Hematopoietic multipotent progenitor cell treated with erythropoietin and hydrocortisone succinate and interleukin-3 and kit ligand, for 15 days (in vitro differentiated cells): ENCODE data around the gene NECAB2.

Source experiments
- DNase-seq: peaks from one replicate; pipeline ENCODE4 v3.0.0-alpha.2; 2015; ENCODE audit warnings: low spot score

Gene NECAB2

GRCh38 chr16:84045001-84045817 lies 77.2 kb downstream of the NECAB2 start:
- DNase-seq = no peak

DNA sequence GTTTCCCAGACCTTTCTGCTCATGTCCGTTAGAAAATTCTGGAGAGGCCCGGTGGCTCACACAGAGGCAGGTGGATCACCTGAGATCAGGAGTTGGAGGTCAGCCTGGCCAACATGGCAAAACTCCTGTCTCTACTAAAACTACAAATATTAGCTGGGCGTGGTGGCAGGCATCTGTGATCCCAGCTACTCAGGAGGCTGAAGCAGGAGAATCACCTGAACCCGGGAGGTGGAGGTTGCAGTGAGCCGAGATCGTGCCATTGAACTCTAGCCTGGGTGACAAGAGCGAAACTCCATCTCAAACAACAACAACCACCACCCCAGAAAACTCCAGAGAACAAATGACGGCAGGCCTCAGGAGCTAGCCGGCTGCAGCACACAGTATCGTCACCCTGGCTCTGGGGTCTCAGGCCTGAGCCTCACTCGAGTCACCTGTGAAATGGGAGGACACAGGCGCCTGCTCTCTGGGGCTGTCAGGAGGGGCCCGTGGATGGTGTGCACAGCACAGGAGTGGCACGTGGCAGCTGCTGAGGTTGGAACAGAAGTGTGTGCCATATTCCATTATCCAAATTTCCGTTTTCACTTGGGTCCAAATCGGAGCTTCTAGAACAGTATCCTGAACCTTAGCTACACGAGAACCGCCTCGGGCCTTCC lies 77.9 kb downstream of the NECAB2 start:
- DNase-seq = no peak

GRCh38 chr16:84047206-84047605 lies 79.2 kb downstream of the NECAB2 start:
- DNase-seq = no peak

DNA sequence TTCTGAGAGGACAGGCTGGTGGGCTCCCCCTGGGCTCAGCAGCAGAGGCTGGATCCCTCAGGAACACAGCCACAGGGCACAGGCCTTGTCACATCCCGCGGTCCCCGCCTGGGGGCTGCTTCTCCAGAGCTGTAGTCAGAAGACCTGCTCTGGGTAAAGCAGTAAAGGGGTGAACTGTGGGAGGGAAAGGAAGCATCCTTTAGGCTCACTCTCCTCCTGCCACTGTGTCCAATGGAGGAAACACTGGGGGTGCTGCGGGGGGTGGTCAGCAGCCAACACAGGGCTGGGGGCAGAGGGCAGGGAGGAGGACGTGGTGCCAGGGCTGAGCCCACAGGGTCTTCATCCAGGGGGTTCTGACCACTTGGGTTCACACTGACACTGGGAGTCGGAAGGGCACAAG lies 79.6 kb downstream of the NECAB2 start:
- DNase-seq = no peak

DNA sequence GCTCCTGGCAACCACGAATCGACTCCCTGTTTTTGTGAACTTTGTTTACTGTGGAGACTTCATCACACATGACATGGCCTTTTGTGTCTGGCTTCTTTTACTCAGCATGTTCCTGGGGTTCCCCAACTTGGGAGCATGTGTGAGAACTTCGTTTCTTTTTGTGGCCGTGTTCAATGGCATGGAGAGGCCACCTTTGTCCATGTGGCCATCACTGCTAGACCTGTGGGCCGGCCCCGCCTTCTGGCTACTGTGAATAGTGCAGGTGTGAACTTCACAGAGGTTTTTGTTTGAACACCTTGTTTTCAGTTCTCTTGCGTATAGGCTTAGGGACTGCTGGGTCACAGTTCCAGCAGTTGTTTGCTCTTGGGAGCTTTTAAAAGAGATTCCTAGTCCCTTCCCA lies 80.2 kb downstream of the NECAB2 start:
- DNase-seq = no peak

GRCh38 chr16:84048871-84049270 lies 80.8 kb downstream of the NECAB2 start:
- DNase-seq = no peak

GRCh38 chr16:84049403-84050060 lies 81.5 kb downstream of the NECAB2 start:
- no peak for DNase-seq

DNA sequence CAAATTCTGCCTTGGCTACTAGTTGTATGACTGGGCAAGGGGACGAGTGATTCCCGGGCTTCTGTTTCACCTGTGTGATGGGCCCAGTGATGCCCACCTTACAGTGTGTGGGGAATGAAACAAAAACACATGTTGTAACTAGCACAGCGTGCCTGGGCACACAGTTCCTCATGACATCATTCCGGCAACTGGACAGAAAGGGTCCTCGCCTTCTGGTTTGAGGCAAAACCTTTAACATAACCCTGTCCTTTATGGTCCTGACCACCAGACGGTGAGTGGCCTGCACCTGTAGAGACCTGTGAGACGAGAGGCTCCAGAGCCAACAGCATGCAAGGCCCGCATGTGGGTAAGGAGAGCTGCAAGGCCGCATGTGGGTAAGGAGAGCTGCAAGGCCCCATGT lies 82.3 kb downstream of the NECAB2 start:
- no peak for DNase-seq

GRCh38 chr16:84052071-84052622 lies 84.1 kb downstream of the NECAB2 start:
- no peak for DNase-seq
